ENCODE results near the gene RNF222. TPM values are rescaled to one million over a fixed set of nuclear protein-coding genes. Genes with fewer than 3 reads are reported as not detected.

Gene RNF222
- total and polyA plus RNA-seq, 2 of the 8 experiments (the other 6 are each of a cell fraction or from before 2014, with no cell fraction given) = not detected

GRCh38 chr17:8354236-8354635 lies 43.4 kb downstream of the RNF222 start:
- Histone ChIP-seq H3K27me3 (replicated peaks in 1 of 4; ENCODE audit: control insufficient read depth in 3 of 4, extremely low read depth in 1 of 4, insufficient read depth in 3 of 4, low read length in 3 of 4) (no peaks in the 10 kb centered on the region), H3K4me2 (ENCODE audit: insufficient read depth in 1 of 2, low read depth in 2 of 2, low read length in 2 of 2) (no peak overlapping the region), H4K91ac (replicated peaks; ENCODE audit: insufficient read length, low read length) (no peak overlapping the region), H3K18ac (ENCODE audit: extremely low read depth, low read length) (no peak overlapping the region), H3K27ac (ENCODE audit: low read depth, low read length) (no peak overlapping the region), H3K4me1 (replicated peaks in 1 of 4; ENCODE audit: control insufficient read depth in 3 of 4, insufficient read depth in 4 of 4, low read length in 3 of 4) (peaks cover 0 to 3% (median 0%) of the 10 kb centered on the region in 4 experiments; a peak in 1 of 7 replicates), H2BK20ac (ENCODE audit: low read length) (no peak overlapping the region), H3K14ac (ENCODE audit: insufficient read length) (no peak overlapping the region), H3K23me2 (ENCODE audit: low read depth, low read length) (no peaks in the 10 kb centered on the region; the same call in 1 of the 2 replicates), H3K9me3 (ENCODE audit: insufficient read depth in 2 of 2, low read depth in 1 of 2, low read length in 1 of 2) (no peaks in the 10 kb centered on the region), H3K79me2 (ENCODE audit: control insufficient read depth in 1 of 2, insufficient read depth in 2 of 2, low read length in 2 of 2) (no peaks in the 10 kb centered on the region), H4K5ac (ENCODE audit: insufficient read length, low read depth, low read length) (no peak overlapping the region), H4K8ac (ENCODE audit: extremely low read depth, insufficient read depth, low read length) (no peak overlapping the region), H2BK5ac (ENCODE audit: low read depth, low read length) (no peak overlapping the region), H2AFZ (ENCODE audit: low read length) (no peak overlapping the region), H2AK5ac (ENCODE audit: low read depth, low read length) (no peak overlapping the region), H3K4me3 (ENCODE audit: extremely low read depth in 1 of 4, insufficient read depth in 2 of 4, low read depth in 3 of 4, low read length in 4 of 4) (no peak overlapping the region), H3K36me3 (ENCODE audit: control insufficient read depth in 2 of 4, insufficient read depth in 4 of 4, low read length in 3 of 4) (no peaks in the 10 kb centered on the region), H2BK120ac (replicated peaks; ENCODE audit: low read depth, low read length) (no peak overlapping the region), H3K4ac (replicated peaks; ENCODE audit: insufficient read length, low read depth, low read length) (no peak overlapping the region), H3K23ac (ENCODE audit: insufficient read length) (no peak overlapping the region), H2BK12ac (ENCODE audit: low read depth, low read length) (no peak overlapping the region), H3K56ac (replicated peaks; ENCODE audit: insufficient read length, low read depth, low read length) (no peak overlapping the region), H3K79me1 (ENCODE audit: low read depth, low read length) (no peaks in the 10 kb centered on the region), H2BK15ac (ENCODE audit: low read length) (0 out of 2 replicates have a peak overlapping the region, but pooled peaks have one; percentile 23), H3K9ac (replicated peaks in 1 of 4; ENCODE audit: extremely low read depth in 1 of 4, low read depth in 3 of 4, low read length in 3 of 4) (no peak overlapping the region), H4K20me1 (replicated peaks in 1 of 2; ENCODE audit: control insufficient read depth in 1 of 2, insufficient read depth in 2 of 2, low read length in 2 of 2) (no peaks in the 10 kb centered on the region)
- CTCF ChIA-PET (ENCODE audit: partially characterized antibody) = interaction anchor here (1.1 kb wide), 1 partner anchor 16 kb away, joined by 3 read pairs; no protein-coding TSS in a partner anchor
- FAIRE-seq (no peak), DNase-seq (ENCODE audit: low read depth in 1 of 2, low spot score in 2 of 2) (no peak)
- POLR2A ChIA-PET (ENCODE audit: partially characterized antibody) = interaction anchor here (1.1 to 4.8 kb wide), 5 partner anchors 8 to 22 kb away, joined by 3 to 23 read pairs (median 3); partner anchors contain the start of gene KRABD2
- TF ChIP-seq KDM1A (IDR thresholded peaks at IDR 0.05; ENCODE audit: borderline replicate concordance, low read length) (no peak), CEBPB (IDR thresholded peaks at IDR 0.05; ENCODE audit: low read depth, low read length) (no peak), SAP30 (IDR thresholded peaks at IDR 0.05; ENCODE audit: insufficient read depth, insufficient replicate concordance, low read length) (no peak), GABPA (IDR thresholded peaks at IDR 0.05; ENCODE audit: borderline replicate concordance, insufficient read depth, low read length) (no peak)
- TF ChIP-seq, protein P1, sequence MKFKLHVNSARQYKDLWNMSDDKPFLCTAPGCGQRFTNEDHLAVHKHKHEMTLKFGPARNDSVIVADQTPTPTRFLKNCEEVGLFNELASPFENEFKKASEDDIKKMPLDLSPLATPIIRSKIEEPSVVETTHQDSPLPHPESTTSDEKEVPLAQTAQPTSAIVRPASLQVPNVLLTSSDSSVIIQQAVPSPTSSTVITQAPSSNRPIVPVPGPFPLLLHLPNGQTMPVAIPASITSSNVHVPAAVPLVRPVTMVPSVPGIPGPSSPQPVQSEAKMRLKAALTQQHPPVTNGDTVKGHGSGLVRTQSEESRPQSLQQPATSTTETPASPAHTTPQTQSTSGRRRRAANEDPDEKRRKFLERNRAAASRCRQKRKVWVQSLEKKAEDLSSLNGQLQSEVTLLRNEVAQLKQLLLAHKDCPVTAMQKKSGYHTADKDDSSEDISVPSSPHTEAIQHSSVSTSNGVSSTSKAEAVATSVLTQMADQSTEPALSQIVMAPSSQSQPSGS (IDR thresholded peaks at IDR 0.05; ENCODE audit: low read length) = no peak
- 76% methylated on average over 8 of the region's 8 CpGs; no CpG with 5 or more reads in 1 of the 2 experiments for WGBS, 2 experiments (ENCODE audit: extremely low coverage in 1 of 2, insufficient coverage in 1 of 2, insufficient read length in 1 of 2, insufficient replicate concordance in 2 of 2, low coverage in 1 of 2, low lambda C conversion rate in 2 of 2, missing lambda C conversion rate in 1 of 2)

All from H1 (cell line).